ENCODE measurements around the gene MYH7. TPM values are rescaled to one million over a fixed set of nuclear protein-coding genes. Genes with fewer than 3 reads are reported as not detected.

MYH7 gene
- total and polyA plus RNA-seq, 8 donors: 0.23 to 4.9 (median 2.4) TPM; not detected in 4

DNA sequence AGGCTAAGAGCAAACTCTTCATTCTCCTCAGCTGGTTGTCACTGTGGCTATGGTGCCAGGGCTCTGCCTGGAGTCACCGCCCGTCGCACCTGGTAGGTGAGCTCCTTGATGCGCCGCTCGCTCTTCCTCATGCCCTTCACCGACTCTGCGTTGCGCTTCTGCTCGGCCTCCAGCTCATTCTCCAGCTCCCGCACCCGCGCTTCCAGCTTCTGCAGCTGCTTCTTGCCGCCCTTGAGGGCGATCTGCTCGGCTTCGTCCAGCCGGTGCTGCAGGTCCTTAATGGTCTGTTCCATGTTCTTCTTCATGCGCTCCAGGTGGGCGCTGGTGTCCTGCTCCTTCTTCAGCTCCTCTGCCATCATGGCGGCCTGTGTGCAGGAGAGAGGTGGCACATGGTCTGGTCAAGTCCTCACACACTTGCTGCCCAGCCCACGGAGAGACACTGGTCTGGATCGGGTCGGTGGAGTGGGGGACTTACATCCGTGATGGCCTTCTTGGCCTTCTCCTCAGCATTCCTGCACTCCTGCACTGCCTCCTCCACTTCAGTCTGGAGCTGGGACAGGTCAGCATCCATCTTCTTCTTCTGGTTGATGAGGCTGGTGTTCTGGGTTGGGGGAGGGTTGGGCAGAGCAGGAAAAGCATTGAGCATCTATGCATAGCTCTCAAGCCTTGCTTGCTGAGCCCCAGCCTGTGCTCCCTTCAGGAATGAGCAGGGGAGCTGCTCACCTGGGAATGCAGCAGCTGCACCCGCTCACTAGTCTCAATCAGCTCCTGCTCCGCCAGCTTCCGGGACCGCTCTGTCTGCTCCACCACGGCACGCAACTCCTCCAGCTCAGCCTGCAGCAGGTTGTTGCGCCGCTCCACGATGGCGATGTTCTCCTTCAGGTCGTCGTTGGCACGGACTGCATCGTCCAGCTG lies 20.3 kb downstream of the MYH7 start:
- 89 to 95% (median 93%) methylated on average over 26 to 39 of the region's 39 CpGs for WGBS, 5 donors
- H3K36me3 ChIP-seq: no peaks in the 10 kb centered on the region
- intact Hi-C loops (cut with DNase I; ENCODE audit: low total_unique reads): no loop called here
- no peaks in the 10 kb centered on the region for H3K4me1 ChIP-seq
- no peaks in the 10 kb centered on the region for H3K9me3 ChIP-seq
- peaks cover 0 to 20% (median 0%) of the 10 kb centered on the region in 3 donors for H3K27me3 ChIP-seq
- TF ChIP-seq POLR2AphosphoS5 (IDR thresholded peaks at IDR 0.05): no peak
- TF ChIP-seq CTCF (IDR thresholded peaks at IDR 0.05): no peak
- TF ChIP-seq POLR2A (IDR thresholded peaks at IDR 0.05): no peak
- TF ChIP-seq EP300 (IDR thresholded peaks at IDR 0.05): no peak
- DNase-seq: peak in 1 of 2 donors; percentile 33
- H3K4me3 ChIP-seq: no peak overlapping the region
- H3K27ac ChIP-seq: no peak overlapping the region

- TF ChIP-seq CTCF (IDR thresholded peaks at IDR 0.05): no peak
- TF ChIP-seq POLR2AphosphoS5 (IDR thresholded peaks at IDR 0.05): no peak
- TF ChIP-seq POLR2A (IDR thresholded peaks at IDR 0.05): no peak
- no peak for TF ChIP-seq EP300 (IDR thresholded peaks at IDR 0.05)
- 53 to 73% (median 61%) methylated on average over 3 of the region's 3 CpGs for WGBS, 5 donors
- Histone ChIP-seq H3K27me3 (peaks cover 0 to 16% (median 0%) of the 10 kb centered on the region in 3 donors), H3K27ac (no peak overlapping the region), H3K4me3 (no peak overlapping the region), H3K9me3 (no peaks in the 10 kb centered on the region), H3K4me1 (no peaks in the 10 kb centered on the region), H3K36me3 (no peaks in the 10 kb centered on the region)
- intact Hi-C loops (cut with DNase I; ENCODE audit: low total_unique reads): no loop called here
- no peak for DNase-seq
These were observed 21.2 kb downstream of the MYH7 start for GRCh38 chr14:23414254-23414653.

GRCh38 chr14:23413681-23414080 lies 21.8 kb downstream of the MYH7 start:
- 87 to 92% (median 90%) methylated on average over 15 to 16 of the region's 16 CpGs for WGBS, 5 donors

More at GRCh38 chr14:23413681-23414080, 21.8 kb downstream of the MYH7 start:
- intact Hi-C loops (cut with DNase I; ENCODE audit: low total_unique reads): no loop called here
- TF ChIP-seq EP300 (IDR thresholded peaks at IDR 0.05) (no peak), POLR2A (IDR thresholded peaks at IDR 0.05) (no peak), POLR2AphosphoS5 (IDR thresholded peaks at IDR 0.05) (no peak), CTCF (IDR thresholded peaks at IDR 0.05) (no peak)
- Histone ChIP-seq H3K4me1 (no peaks in the 10 kb centered on the region), H3K36me3 (no peaks in the 10 kb centered on the region), H3K27me3 (peaks cover 0 to 14% (median 0%) of the 10 kb centered on the region in 3 donors), H3K4me3 (no peak overlapping the region), H3K27ac (no peak overlapping the region), H3K9me3 (no peaks in the 10 kb centered on the region)
- DNase-seq: no peak
